HT1080 (cell line): Measurements from ENCODE around the gene RNF144A. TPM values are rescaled to one million over a fixed set of nuclear protein-coding genes. Genes with fewer than 3 reads are reported as not detected.

Source experiments
- DNase-seq: peaks from one replicate; pipeline ENCODE4 v3.0.0-alpha.2; 2015; ENCODE audit warnings: low read depth
- total RNA-seq: library from RNA; depleted of rRNA; stranded (reverse); fragments of >200 nt; shearing (Covaris generic); gene quantifications from 2 replicates; pipeline ENCODE4 v1.2.3, GENCODE V29; 2014

The RNF144A gene
- total RNA-seq, 1 experiment from 2014 or later, result 30.3 TPM

- no peak for DNase-seq
Observed at GRCh38 chr2:7040547-7040946, 123.3 kb downstream of the RNF144A start.

DNA sequence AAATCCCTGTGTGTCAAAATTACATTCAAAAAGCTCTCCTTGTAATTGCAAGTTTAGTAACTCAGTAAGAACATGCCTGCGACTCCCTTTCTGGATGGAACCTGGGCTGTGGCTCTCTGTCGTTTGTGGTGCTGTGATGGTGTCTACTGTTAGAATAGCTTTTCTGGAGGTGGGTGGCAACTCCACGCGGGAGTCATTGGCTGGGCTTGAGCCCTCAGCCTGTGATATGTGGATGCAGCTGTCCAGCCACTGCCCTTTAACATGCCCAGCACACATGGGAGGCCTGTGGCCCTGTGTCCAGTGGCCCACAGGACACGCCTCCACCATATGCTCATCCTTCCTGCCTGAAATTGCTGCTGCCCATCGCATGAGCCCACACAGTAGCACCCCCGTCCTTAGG is 124.2 kb downstream of the RNF144A start:
- no peak for DNase-seq

DNA sequence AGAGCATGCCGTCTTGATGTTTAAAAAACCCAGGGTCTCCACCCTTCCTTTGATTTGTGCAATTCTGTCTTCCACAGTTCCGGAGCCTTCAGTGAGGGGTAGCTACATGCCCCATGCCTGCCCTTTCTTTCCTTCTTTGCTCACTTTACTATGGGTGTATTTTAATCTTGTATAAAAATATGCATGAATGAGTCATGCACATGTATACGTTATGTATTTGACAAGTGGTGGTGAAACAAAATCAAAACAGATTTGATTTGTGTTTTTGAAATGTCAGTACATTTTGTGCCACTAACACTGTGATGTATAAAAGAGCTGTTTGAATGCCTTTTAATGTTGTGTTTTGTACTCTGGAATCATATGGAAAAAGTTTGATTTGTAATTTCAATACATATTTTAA is 126.5 kb downstream of the RNF144A start:
- DNase-seq, result no peak

GRCh38 chr2:7044253-7045250 is 127.3 kb downstream of the RNF144A start:
- DNase-seq, result peak; percentile 57

GRCh38 chr2:7045601-7046590 is 128.7 kb downstream of the RNF144A start:
- DNase-seq, result no peak

- DNase-seq, result no peak
Observed at GRCh38 chr2:7047661-7048060, 130.4 kb downstream of the RNF144A start.

DNA sequence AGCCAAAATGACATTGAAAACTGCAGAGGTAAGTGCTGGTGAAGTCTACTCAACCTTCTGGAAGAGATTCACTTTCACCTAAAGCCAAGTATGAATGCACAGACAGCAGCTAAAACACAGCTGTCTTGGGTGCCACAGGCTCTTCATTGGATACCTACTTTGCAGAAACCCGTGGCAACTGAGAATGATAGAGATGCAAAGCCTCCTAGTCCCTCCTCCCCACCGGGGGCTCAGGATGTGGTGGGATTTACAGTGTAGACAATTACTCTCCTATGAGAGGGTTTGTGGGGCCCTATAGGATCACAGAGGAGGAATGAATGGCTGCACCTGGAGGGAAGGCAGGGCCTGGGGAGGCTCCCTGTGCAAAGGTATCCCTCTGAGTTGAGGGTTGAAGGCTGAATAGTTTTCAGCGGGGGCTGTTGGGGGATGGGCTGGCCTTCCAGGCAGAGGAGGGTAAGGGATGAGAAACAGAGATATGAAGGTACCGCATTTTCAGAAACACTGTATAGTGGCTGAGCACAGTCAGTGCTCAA is 131.6 kb downstream of the RNF144A start:
- no peak for DNase-seq

GRCh38 chr2:7052404-7052803 is 135.2 kb downstream of the RNF144A start:
- no peak for DNase-seq

- no peak for DNase-seq
Observed at GRCh38 chr2:7053650-7054265, 136.5 kb downstream of the RNF144A start.

DNA sequence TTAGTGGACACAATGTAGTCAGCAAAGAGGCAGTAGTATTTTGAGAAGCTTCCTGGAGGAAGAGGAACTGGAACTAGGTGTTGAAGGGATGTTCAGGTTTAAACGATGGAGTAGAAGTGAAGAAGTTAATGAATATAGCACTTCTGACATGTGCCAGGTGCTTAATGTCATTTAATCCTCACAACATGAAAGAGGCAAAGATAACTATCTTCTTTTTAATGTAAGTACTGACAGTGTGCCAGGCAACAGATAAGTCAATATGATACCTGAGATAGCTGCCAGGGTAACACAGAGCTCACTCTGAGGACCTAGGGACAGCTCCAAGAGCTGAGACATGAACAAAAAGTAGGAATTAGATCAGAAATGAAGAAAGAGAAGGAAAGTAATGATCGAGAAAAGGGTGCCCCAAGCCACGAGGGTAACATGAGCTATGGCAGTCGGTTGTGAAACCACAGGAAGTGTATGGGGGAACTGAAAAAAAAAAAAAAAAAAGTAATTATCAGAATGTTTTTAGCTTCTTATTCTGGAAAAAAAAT is 140.7 kb downstream of the RNF144A start:
- no peak for DNase-seq

DNA sequence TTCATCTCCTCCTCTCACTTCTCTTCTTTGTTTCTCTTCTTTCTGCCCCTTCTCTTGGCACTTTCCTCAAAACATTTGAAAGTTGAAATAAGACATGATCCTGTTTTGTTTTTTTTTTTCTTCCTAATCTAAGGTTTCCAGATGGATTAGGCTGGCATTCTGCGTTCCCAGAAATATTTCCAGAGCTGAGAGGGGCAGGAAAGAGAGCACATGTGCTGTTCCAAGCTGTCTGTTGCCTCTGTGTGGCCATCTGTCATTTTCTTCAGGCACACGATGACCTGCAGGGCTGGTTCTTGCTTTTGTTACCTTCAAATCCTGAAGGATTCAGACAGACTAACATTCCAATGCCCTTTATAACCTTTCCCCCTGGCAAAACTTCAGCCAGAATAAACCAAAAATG is 142.9 kb downstream of the RNF144A start:
- no peak for DNase-seq

- DNase-seq, result no peak
Observed at GRCh38 chr2:7060631-7061449, 143.6 kb downstream of the RNF144A start.

DNA sequence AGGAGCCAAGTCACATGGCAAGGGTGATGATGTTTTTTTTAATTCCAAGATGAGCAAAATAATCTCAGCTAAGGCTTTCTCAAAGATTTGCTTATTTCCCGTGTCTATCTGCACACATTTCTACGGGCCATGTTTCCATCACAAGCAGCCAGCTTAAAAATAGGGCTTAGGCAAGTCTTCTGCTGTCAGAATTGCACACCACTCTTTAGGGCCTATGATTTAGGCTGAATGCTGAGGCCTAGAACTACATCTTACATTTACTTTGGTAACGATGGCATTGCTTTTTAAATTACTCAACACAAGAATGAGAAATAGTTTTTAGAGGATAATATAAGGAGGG is 144.2 kb downstream of the RNF144A start:
- no peak for DNase-seq

GRCh38 chr2:7061921-7062320 is 144.7 kb downstream of the RNF144A start:
- DNase-seq, result no peak

DNA sequence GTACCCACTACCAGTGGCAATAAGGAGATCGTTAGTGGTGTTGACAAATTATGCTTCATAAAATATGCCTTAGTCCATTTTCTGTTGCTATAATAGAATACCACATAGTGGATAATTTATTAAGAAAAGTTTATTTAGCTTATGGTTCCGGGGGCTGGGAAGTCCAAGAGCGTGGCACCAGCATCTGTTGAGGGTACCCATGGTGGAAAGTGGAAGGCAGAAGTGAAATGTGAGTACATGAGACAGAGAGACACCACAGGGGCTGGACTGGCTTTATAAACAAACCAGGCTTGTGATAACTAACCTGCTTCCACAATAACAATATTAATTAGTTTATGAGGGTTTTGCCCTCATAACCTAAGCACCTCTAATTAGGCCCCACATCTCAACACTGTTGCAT is 146.6 kb downstream of the RNF144A start:
- DNase-seq, result no peak

GRCh38 chr2:7068457-7068856 is 151.2 kb downstream of the RNF144A start:
- no peak for DNase-seq

GRCh38 chr2:7070483-7070882 is 153.3 kb downstream of the RNF144A start:
- DNase-seq, result no peak

- no peak for DNase-seq
Observed at GRCh38 chr2:7071154-7071553, 153.9 kb downstream of the RNF144A start.

DNA sequence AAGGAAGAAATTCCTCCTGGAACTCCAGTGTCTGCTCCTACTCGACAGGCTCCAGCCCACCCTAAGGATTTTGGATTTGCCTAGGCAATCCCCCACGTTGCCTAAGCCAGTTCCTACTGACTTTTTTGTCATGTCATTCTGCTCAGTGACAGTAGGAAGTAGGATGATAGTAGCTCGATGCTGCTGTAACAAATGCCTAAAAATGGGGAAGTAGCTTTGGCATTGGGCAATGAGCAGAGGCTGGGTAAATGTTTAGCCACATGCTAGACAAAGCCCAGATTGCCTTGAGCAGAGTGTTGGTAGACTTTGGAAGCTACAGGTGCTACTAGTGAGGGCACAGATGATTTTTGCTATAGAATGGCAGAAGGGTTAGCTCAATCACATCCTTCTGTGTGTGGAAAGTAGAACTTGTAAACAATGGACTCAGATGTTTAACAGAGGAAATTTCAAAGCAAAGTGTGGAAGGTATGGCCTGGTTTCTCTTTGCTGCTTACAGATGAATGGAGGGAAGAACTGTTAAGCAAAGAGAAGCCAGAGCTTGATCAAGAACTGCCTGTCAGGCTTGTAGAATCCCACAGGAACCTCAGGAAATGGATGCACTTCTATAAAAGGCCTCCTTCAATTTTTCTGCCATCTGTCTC is 154.8 kb downstream of the RNF144A start:
- DNase-seq, result no peak

- no peak for DNase-seq
Observed at GRCh38 chr2:7073901-7074300, 156.7 kb downstream of the RNF144A start.
